ENCODE measurements around the gene PLEKHA8. TPM values are rescaled to one million over a fixed set of nuclear protein-coding genes. Genes with fewer than 3 reads are reported as not detected.

Gene PLEKHA8
- total RNA-seq, 2 experiments from 2014 or later: 11.0 to 31.7 TPM

GRCh38 chr7:30049173-30049572 is 21.0 kb downstream of the PLEKHA8 start:
- TF ChIP-seq EZH2phosphoT487 (IDR thresholded peaks at IDR 0.05; ENCODE audit: borderline replicate concordance, low read depth, low read length) (no peak), CTCF (conservative IDR thresholded peaks at IDR 0.05; ENCODE audit: low read length) (no peak)
- H3K9me2 ChIP-seq (ENCODE audit: insufficient read depth, low read length): no peaks in the 10 kb centered on the region
- H3K4me2 ChIP-seq (ENCODE audit: low read length): no peak overlapping the region
- intact Hi-C loops (cut with micrococcal nuclease; ENCODE audit: unreplicated experiment): no loop called here
- H4K20me1 ChIP-seq (ENCODE audit: insufficient read depth, low read length): no peaks in the 10 kb centered on the region
- H3K4me3 ChIP-seq (ENCODE audit: low read depth, low read length, poor library complexity, severe bottlenecking): no peak overlapping the region
- H3K9me3 ChIP-seq (ENCODE audit: low read length): no peaks in the 10 kb centered on the region
- H2AFZ ChIP-seq (ENCODE audit: low read length): no peak overlapping the region
- ChIA-PET CTCF (ENCODE audit: unreplicated experiment) (no interaction called here), POLR2A (interaction anchor here (1.1 kb wide), 2 partner anchors 12 to 14 kb away, joined by 3 read pairs; no protein-coding TSS in a partner anchor)
- no peaks in the 10 kb centered on the region for H3K4me1 ChIP-seq (ENCODE audit: insufficient read depth, low read length, poor library complexity, severe bottlenecking)
- H3K27ac ChIP-seq (ENCODE audit: low read depth, low read length, poor library complexity, severe bottlenecking): no peak overlapping the region
- no TSS peak for BruUV-seq (replicated peaks)
- peaks cover 48% of the 10 kb centered on the region for H3K36me3 ChIP-seq (ENCODE audit: insufficient read depth, low read length)
- DNase-seq (ENCODE audit: low spot score): no peak
- H3K79me2 ChIP-seq (ENCODE audit: insufficient read depth, low read depth, low read length): no peaks in the 10 kb centered on the region

GRCh38 chr7:30053068-30053467 is 24.9 kb downstream of the PLEKHA8 start:
- Histone ChIP-seq H3K36me3 (ENCODE audit: insufficient read depth, low read length) (peaks cover 53% of the 10 kb centered on the region), H3K4me2 (ENCODE audit: low read length) (no peak overlapping the region), H3K79me2 (ENCODE audit: insufficient read depth, low read depth, low read length) (no peaks in the 10 kb centered on the region), H3K9me3 (ENCODE audit: low read length) (no peaks in the 10 kb centered on the region), H4K20me1 (ENCODE audit: insufficient read depth, low read length) (no peaks in the 10 kb centered on the region), H3K27ac (ENCODE audit: low read depth, low read length, poor library complexity, severe bottlenecking) (no peak overlapping the region), H3K9me2 (ENCODE audit: insufficient read depth, low read length) (no peaks in the 10 kb centered on the region), H2AFZ (ENCODE audit: low read length) (no peak overlapping the region), H3K4me1 (ENCODE audit: insufficient read depth, low read length, poor library complexity, severe bottlenecking) (no peaks in the 10 kb centered on the region), H3K4me3 (ENCODE audit: low read depth, low read length, poor library complexity, severe bottlenecking) (no peak overlapping the region)
- ChIA-PET POLR2A (no interaction called here), CTCF (ENCODE audit: unreplicated experiment) (no interaction called here)
- DNase-seq (ENCODE audit: low spot score): no peak
- intact Hi-C loops (cut with micrococcal nuclease; ENCODE audit: unreplicated experiment): no loop called here
- BruUV-seq (replicated peaks): no TSS peak
- no peak for TF ChIP-seq CTCF (conservative IDR thresholded peaks at IDR 0.05; ENCODE audit: low read length)
- TF ChIP-seq EZH2phosphoT487 (IDR thresholded peaks at IDR 0.05; ENCODE audit: borderline replicate concordance, low read depth, low read length): no peak

- Histone ChIP-seq H3K9me2 (ENCODE audit: insufficient read depth, low read length) (no peaks in the 10 kb centered on the region), H3K79me2 (ENCODE audit: insufficient read depth, low read depth, low read length) (no peaks in the 10 kb centered on the region), H4K20me1 (ENCODE audit: insufficient read depth, low read length) (no peaks in the 10 kb centered on the region; the same call in 1 of the 2 replicates), H3K4me2 (ENCODE audit: low read length) (no peak overlapping the region), H3K9me3 (ENCODE audit: low read length) (no peaks in the 10 kb centered on the region), H3K4me1 (ENCODE audit: insufficient read depth, low read length, poor library complexity, severe bottlenecking) (peaks cover 13% of the 10 kb centered on the region), H2AFZ (ENCODE audit: low read length) (no peak overlapping the region), H3K36me3 (ENCODE audit: insufficient read depth, low read length) (peaks cover 53% of the 10 kb centered on the region), H3K27ac (ENCODE audit: low read depth, low read length, poor library complexity, severe bottlenecking) (no peak overlapping the region), H3K4me3 (ENCODE audit: low read depth, low read length, poor library complexity, severe bottlenecking) (no peak overlapping the region)
- TF ChIP-seq EZH2phosphoT487 (IDR thresholded peaks at IDR 0.05; ENCODE audit: borderline replicate concordance, low read depth, low read length) (no peak), CTCF (conservative IDR thresholded peaks at IDR 0.05; ENCODE audit: low read length) (no peak)
- BruUV-seq (replicated peaks): no TSS peak
- DNase-seq (ENCODE audit: low spot score): no peak
- ChIA-PET CTCF (ENCODE audit: unreplicated experiment) (no interaction called here), POLR2A (interaction anchor here (0.5 kb wide), 1 partner anchor 406 kb away, joined by 4 read pairs; no protein-coding TSS in a partner anchor)
- intact Hi-C loops (cut with micrococcal nuclease; ENCODE audit: unreplicated experiment): no loop called here
These were observed 29.5 kb downstream of the PLEKHA8 start for GRCh38 chr7:30057741-30058140.
